SK-N-SH (cell line): Measurements from ENCODE around the gene TRMT44.

Experiments used
- EP300 ChIP-seq, 2 experiments: IDR thresholded peaks; 2 replicates each; pipeline versions ENCODE4 v1.4.0 to v1.6.1; 2012; ENCODE audit warnings: borderline replicate concordance in 1 of 2, low read depth in 1 of 2, low read length in 1 of 2
- EZH2phosphoT487 ChIP-seq: fragments of 200-600 bp; sonication (generic); IDR thresholded peaks from 2 replicates; pipeline ENCODE4 v1.6.1; 2017; ENCODE audit warnings: low read depth, mixed run types, mild to moderate bottlenecking, antibody characterized with exemption, moderate library complexity, borderline replicate concordance
- MEF2A ChIP-seq: IDR thresholded peaks from 2 replicates; pipeline ENCODE4 v1.4.0; 2012; ENCODE audit warnings: low read depth, borderline replicate concordance
- MXI1 ChIP-seq: IDR thresholded peaks from 2 replicates; pipeline ENCODE4 v1.6.1; 2012; ENCODE audit warnings: mild to moderate bottlenecking, low read depth, low read length, improper control_type of control experiment
- POLR2AphosphoS5 ChIP-seq: IDR thresholded peaks from 2 replicates; pipeline ENCODE4 v1.6.1; 2012; ENCODE audit warnings: low read depth, low read length
- RXRA ChIP-seq: IDR thresholded peaks from 2 replicates; pipeline ENCODE4 v1.4.0; 2012; ENCODE audit warnings: low read depth, mild to moderate bottlenecking, borderline replicate concordance
- TCF12 ChIP-seq: IDR thresholded peaks from 2 replicates; pipeline ENCODE4 v1.4.0; 2012
- TF ChIP-seq, protein P1 (sequence below): fragments of 200-600 bp; sonication (generic); IDR thresholded peaks from 2 replicates; pipeline ENCODE4 v1.6.1; 2017; ENCODE audit warnings: antibody characterized with exemption, mild to moderate bottlenecking, moderate library complexity

DNA sequence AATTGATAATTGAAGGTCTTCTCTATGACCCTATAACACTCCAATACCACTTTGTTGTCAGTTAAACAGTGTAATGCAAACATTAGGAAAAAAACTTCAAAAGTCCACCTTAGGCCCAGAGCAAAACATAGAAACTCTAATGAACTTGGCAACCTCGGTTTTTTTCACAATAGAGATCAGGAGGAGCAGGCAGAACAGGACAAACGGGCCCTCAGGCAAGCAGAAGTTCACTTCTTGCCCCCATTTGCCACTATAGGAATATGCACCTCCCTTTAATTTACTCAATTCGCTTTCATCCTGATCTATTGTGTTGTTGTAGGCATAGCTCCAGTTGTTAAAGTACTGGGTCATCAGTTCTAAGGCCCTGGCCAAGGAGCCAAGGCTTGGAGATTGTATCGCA is 18.2 kb upstream of the TRMT44 start:
- TF ChIP-seq, protein P1, sequence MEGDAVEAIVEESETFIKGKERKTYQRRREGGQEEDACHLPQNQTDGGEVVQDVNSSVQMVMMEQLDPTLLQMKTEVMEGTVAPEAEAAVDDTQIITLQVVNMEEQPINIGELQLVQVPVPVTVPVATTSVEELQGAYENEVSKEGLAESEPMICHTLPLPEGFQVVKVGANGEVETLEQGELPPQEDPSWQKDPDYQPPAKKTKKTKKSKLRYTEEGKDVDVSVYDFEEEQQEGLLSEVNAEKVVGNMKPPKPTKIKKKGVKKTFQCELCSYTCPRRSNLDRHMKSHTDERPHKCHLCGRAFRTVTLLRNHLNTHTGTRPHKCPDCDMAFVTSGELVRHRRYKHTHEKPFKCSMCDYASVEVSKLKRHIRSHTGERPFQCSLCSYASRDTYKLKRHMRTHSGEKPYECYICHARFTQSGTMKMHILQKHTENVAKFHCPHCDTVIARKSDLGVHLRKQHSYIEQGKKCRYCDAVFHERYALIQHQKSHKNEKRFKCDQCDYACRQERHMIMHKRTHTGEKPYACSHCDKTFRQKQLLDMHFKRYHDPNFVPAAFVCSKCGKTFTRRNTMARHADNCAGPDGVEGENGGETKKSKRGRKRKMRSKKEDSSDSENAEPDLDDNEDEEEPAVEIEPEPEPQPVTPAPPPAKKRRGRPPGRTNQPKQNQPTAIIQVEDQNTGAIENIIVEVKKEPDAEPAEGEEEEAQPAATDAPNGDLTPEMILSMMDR: no peak
- TF ChIP-seq POLR2AphosphoS5: no peak
- no peak for TF ChIP-seq TCF12
- TF ChIP-seq EZH2phosphoT487: no peak
- TF ChIP-seq MEF2A: no peak
- TF ChIP-seq EP300 (IDR thresholded peaks at IDR 0.05; ENCODE audit: borderline replicate concordance in 1 of 2, low read depth in 1 of 2, low read length in 1 of 2): no peak
- TF ChIP-seq MXI1: no peak
- no peak for TF ChIP-seq RXRA
